Measurements from ENCODE around the gene NFE2L1. TPM values are rescaled to one million over a fixed set of nuclear protein-coding genes. Genes with fewer than 3 reads are reported as not detected.

NFE2L1 gene
- total and polyA plus RNA-seq, 9 of the 15 experiments (the other 6 are each of a cell fraction or from before 2014, with no cell fraction given) = 2.0 to 68.6 (median 39.7) TPM

GRCh38 chr17:48047741-48048383 lies at the start of gene NFE2L1 (continued):
- TF ChIP-seq ZNF398 (CRISPR knock-in tag; IDR thresholded peaks at IDR 0.05) = no peak
- no peak for TF ChIP-seq XRCC4 (IDR thresholded peaks at IDR 0.05; ENCODE audit: extremely low read depth, insufficient read depth, insufficient read length)
- no peak for TF ChIP-seq RBM15 (IDR thresholded peaks at IDR 0.05; ENCODE audit: insufficient read depth, low read length)
- peak; percentile 69; the same call in 1 of the 2 replicates for TF ChIP-seq MTA3 (IDR thresholded peaks at IDR 0.05; ENCODE audit: borderline replicate concordance)
- peak; percentile 93 for TF ChIP-seq MAFG (tag; conservative IDR thresholded peaks at IDR 0.05)
- TF ChIP-seq NR2C1 (IDR thresholded peaks at IDR 0.05) = peak; percentile 73
- TF ChIP-seq NR2C1 (tag; IDR thresholded peaks at IDR 0.05) = peak; percentile 80
- no peak for TF ChIP-seq RBM34 (IDR thresholded peaks at IDR 0.05; ENCODE audit: borderline replicate concordance, insufficient read depth, low read length)
- peak; percentile 84; the same call in 1 of the 2 replicates for TF ChIP-seq NKRF (IDR thresholded peaks at IDR 0.05; ENCODE audit: borderline replicate concordance)
- peak; percentile 96 for TF ChIP-seq RNF2 (IDR thresholded peaks at IDR 0.05)
- TF ChIP-seq EP400 (IDR thresholded peaks at IDR 0.05) = peak; percentile 99
- no peak for TF ChIP-seq ZNF134 (CRISPR knock-in tag; conservative IDR thresholded peaks at IDR 0.05)
- TF ChIP-seq ATF7 (IDR thresholded peaks at IDR 0.05) = peak; percentile 83
- TF ChIP-seq ZNF124 (CRISPR knock-in tag; IDR thresholded peaks at IDR 0.05) = no peak
- peak; percentile 96 to 99 (median 97) for TF ChIP-seq YY1 (IDR thresholded peaks at IDR 0.05; ENCODE audit: borderline replicate concordance in 1 of 3, control insufficient read depth in 1 of 3, extremely low read depth in 1 of 3, insufficient read depth in 3 of 3, insufficient read length in 1 of 3, insufficient replicate concordance in 2 of 3, low read depth in 1 of 3, low read length in 2 of 3)
- TF ChIP-seq SFPQ (IDR thresholded peaks at IDR 0.05; ENCODE audit: low read depth, low read length) = no peak
- TF ChIP-seq SREBF1 (IDR thresholded peaks at IDR 0.05; ENCODE audit: borderline replicate concordance, low read depth, low read length) = 0 out of 2 replicates have a peak, but pooled peaks have one; percentile 15
- TF ChIP-seq STAT5A (IDR thresholded peaks at IDR 0.05; ENCODE audit: borderline replicate concordance, low read length) = no peak
- TF ChIP-seq ZNF79 (CRISPR knock-in tag; IDR thresholded peaks at IDR 0.05; ENCODE audit: low read depth) = no peak
- peak; percentile 87 for TF ChIP-seq DMBX1 (CRISPR knock-in tag; IDR thresholded peaks at IDR 0.05; ENCODE audit: borderline replicate concordance)
- peak; percentile 49 to 60; a peak in 1 of 4 replicates for TF ChIP-seq FOXK2 (conservative IDR thresholded peaks at IDR 0.05 in 1 of 2, IDR thresholded peaks at IDR 0.05 in 1 of 2; ENCODE audit: low read depth in 2 of 2)
- TF ChIP-seq ZNF445 (CRISPR knock-in tag; IDR thresholded peaks at IDR 0.05; ENCODE audit: low read depth) = no peak
- TF ChIP-seq XRCC3 (IDR thresholded peaks at IDR 0.05) = no peak
- TF ChIP-seq DPF2 (IDR thresholded peaks at IDR 0.05) = peak; percentile 63
